Measurements from ENCODE around the gene GOLGA6L1. TPM values are rescaled to one million over a fixed set of nuclear protein-coding genes. Genes with fewer than 3 reads are reported as not detected.
"Not testable (repeated sequence)": the region's sequence is repeated elsewhere in the genome, so short reads cannot be mapped to it uniquely, and the experiment has no call there.

The GOLGA6L1 gene
- not detected for polyA plus RNA-seq (ENCODE audit: insufficient read length in 4 of 4)

- not testable (repeated sequence) for DNase-seq (ENCODE audit: low read depth in 4 of 4, low spot score in 3 of 4)
Measured at GRCh38 chr15:23136722-23137121, at the start of gene GOLGA6L1. Gene GOLGA6L1 (minus strand): TSS chr15:23136822. CDS start chr15:23136731, 91 bp downstream.

- DNase-seq (ENCODE audit: low read depth in 4 of 4, low spot score in 3 of 4): not testable (repeated sequence)
Measured at GRCh38 chr15:23181201-23181600, 44.6 kb upstream of the GOLGA6L1 start.

- DNase-seq (ENCODE audit: low read depth in 4 of 4, low spot score in 3 of 4): not testable (repeated sequence)
Measured at GRCh38 chr15:23180547-23180927, 43.9 kb upstream of the GOLGA6L1 start.

GRCh38 chr15:23179768-23180546 is 43.3 kb upstream of the GOLGA6L1 start:
- peak in 1 of 4 donors; percentile 0 for DNase-seq (ENCODE audit: low read depth in 4 of 4, low spot score in 3 of 4)

- not testable (repeated sequence) for DNase-seq (ENCODE audit: low read depth in 4 of 4, low spot score in 3 of 4)
Measured at GRCh38 chr15:23176683-23177082, 40.1 kb upstream of the GOLGA6L1 start.

GRCh38 chr15:23175606-23176005 is 39.0 kb upstream of the GOLGA6L1 start:
- DNase-seq (ENCODE audit: low read depth in 4 of 4, low spot score in 3 of 4): not testable (repeated sequence)

GRCh38 chr15:23174609-23175140 is 38.1 kb upstream of the GOLGA6L1 start:
- DNase-seq (ENCODE audit: low read depth in 4 of 4, low spot score in 3 of 4): not testable (repeated sequence)

GRCh38 chr15:23132787-23133186 is 3.8 kb downstream of the GOLGA6L1 start:
- DNase-seq (ENCODE audit: low read depth in 4 of 4, low spot score in 3 of 4): not testable (repeated sequence)

GRCh38 chr15:23118208-23118607 is 18.4 kb downstream of the GOLGA6L1 start:
- no peak for DNase-seq (ENCODE audit: low read depth in 4 of 4, low spot score in 3 of 4)

GRCh38 chr15:23095796-23096195 is 40.8 kb downstream of the GOLGA6L1 start:
- DNase-seq (ENCODE audit: low read depth in 4 of 4, low spot score in 3 of 4): no peak

GRCh38 chr15:23083115-23083514 is 53.5 kb downstream of the GOLGA6L1 start:
- no peak for DNase-seq (ENCODE audit: low read depth in 4 of 4, low spot score in 3 of 4)

- not testable (repeated sequence) for DNase-seq (ENCODE audit: low read depth in 4 of 4, low spot score in 3 of 4)
Measured at GRCh38 chr15:23081996-23082737, 54.5 kb downstream of the GOLGA6L1 start.

- no peak for DNase-seq (ENCODE audit: low read depth in 4 of 4, low spot score in 3 of 4)
Measured at GRCh38 chr15:23081271-23081670, 55.4 kb downstream of the GOLGA6L1 start.

- no peak for DNase-seq (ENCODE audit: low read depth in 4 of 4, low spot score in 3 of 4)
Measured at GRCh38 chr15:23079766-23080165, 56.9 kb downstream of the GOLGA6L1 start.

Other genes starting within 250 kb of the GOLGA6L1 start
- gene CYFIP1, start 156.5 kb downstream of the GOLGA6L1 start, polyA plus RNA-seq (ENCODE audit: insufficient read length in 4 of 4): 10 to 100 TPM; 73.2 to 93.7 (median 89.3) TPM
- gene TUBGCP5, start 97.3 kb downstream of the GOLGA6L1 start, polyA plus RNA-seq (ENCODE audit: insufficient read length in 4 of 4): 10 to 100 TPM; 20.5 to 33.5 (median 24.3) TPM
- not detected for gene GOLGA6L26, start 197.4 kb upstream of the GOLGA6L1 start, polyA plus RNA-seq (ENCODE audit: insufficient read length in 4 of 4)
- gene GOLGA8S, start 217.9 kb upstream of the GOLGA6L1 start, polyA plus RNA-seq (ENCODE audit: insufficient read length in 4 of 4): 1 to 10 TPM in 3 of 4 donors, under 1 TPM in 1; 0.82 to 1.5 (median 1.3) TPM

Measured in left renal pelvis (tissue), 4 donors.